HG02938 (cell line): Measurements from ENCODE around the gene RPUSD1.
A peak's percentile ranks its signal among the peaks of the same experiment; 100 is the strongest.
"Not testable (repeated sequence)": the region's sequence is repeated elsewhere in the genome, so short reads cannot be mapped to it uniquely, and the experiment has no call there.

ENCODE experiments used
- ATAC-seq: cut with Tn5 transposase; IDR thresholded peaks from one replicate; pipeline ENCODE4 v1.9.1; 2021; ENCODE audit warnings: mild to moderate bottlenecking, moderate library complexity; ENCODE audit not compliant: unreplicated experiment

RPUSD1 gene

DNA sequence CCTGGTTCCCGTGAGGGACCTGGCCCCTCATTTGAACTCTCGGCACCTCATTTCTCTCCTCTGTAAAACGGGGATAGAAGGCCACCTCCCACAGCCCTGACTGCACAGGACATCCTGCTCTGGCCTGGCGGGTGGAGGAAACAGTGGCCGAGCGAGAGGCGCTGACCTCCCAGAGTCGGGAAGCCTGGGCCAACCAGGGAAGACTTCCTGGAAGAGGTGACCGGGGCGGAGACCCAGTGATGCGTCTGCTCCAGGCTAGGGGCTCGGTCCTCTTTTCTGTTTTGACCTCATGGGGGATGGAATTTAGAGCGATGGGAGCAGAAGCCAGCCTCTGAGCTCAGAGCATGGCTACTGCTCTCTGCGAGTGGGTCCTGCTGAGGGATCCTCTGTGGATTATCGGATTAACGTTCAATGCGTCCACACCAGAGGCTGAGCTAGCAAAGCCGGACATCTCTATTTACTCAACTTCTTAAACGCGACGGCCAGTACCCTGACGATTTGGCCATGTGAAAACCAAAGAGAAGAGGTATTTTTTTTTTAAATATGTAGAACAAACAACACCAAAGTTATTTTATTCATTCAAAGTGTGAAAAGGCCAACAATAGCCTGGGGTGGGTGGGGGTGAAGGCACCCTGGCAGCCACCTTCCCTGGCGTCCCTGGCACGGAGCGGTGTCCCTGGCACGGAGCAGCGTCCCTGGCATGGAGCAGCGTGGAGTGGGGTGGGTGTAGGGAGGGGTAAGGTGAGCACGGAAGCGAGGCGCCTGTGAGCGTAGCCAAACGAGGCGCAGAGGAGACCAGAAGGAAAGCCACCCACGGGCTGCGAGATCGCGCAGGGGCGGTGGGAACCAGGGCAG, 36.8 kb downstream of the RPUSD1 start:
- ATAC-seq = no peak

DNA sequence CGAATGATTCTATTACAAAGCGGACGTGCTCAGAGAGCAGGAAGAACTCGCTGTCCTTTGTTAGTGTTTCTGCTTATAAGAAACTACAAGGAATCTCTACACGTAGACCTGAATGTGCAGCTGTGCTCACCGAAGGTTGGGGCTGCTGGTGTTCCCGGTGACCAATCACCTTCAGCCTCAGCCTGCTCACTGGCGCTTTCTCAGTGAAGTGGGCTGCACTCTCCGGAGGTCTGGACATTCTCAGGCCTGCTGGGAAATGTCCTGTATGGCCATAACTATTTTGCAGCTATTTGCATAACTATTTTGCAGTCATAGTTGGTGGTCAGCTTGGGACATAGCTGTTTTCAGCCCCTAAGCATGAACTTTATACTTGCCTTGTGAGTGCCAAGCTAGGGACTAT, 37.7 kb downstream of the RPUSD1 start:
- ATAC-seq = no peak

DNA sequence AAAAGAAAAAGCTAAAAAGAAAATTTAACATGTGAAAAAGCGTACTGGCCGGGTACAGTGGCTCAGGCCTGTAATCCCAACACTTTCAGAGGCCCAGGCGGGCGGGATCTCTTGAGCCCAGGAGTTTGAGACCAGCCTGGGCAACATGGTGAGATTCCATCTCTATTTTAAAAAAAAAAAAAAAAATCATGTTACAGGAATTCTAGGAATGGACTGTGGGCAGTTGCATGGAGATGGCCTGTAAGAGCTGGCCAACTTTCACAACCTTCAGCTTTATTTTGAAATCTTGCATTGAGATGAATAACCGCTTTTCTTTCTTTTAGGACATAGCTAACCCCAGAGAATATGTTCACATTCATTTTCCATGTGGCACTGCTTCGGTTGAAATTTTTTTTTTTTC, 39.2 kb downstream of the RPUSD1 start:
- no peak for ATAC-seq

DNA sequence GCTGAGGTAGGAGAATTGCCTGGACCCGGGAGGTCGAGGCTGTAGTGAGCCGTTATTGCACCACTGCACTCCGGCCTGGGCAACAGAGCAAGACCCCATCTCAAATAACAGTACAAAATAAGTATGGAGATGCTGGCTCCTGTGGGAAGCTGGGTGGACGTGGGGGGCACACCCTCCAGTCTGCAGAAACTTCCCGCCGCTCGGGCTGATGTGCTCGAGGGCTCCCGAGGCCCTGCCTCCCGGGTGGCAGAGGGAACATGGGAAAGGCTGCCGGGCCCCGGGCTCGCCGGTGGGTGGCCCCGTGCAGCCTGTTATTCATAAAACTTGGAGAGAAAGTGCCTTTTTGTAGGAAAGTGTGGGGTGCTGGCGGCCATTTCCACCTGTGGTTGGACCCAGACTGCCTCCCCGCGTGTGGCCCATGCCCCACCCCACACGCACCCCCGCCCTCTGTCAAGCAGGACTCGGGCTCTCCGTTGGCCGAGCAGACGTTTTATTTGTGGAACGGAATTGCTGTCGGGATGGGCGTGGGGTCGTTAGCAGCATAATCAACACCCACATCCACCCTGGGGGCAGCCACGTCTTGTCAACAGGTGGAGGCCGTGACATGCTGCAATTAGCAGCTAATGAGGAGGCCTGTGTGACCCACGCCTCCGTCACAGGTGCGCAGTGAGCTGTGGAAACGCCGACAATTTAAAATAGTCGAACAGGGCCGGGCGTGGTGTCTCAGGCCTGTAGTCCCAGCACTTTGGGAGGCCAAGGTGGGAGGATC, 40.0 kb downstream of the RPUSD1 start:
- no peak for ATAC-seq

DNA sequence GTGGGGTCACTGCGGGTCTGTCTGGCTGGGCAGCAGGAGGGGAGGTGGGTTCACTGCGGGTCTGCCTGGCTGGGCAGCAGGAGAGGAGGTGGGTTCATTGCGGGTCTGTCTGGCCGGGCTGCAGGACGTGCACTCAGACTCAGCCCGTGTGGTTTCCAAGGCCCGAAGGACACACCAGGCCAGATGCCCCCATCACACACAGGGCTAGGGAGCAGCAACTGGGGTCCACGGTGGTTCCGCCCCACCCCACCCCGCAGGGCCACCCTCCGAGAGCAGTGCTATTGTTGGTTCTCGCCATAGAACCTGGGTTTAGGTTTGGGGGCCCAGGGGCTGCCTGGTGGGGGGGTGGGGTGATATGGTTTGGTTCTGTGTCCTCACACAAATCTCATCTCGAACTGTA, 41.5 kb downstream of the RPUSD1 start:
- ATAC-seq = no peak

DNA sequence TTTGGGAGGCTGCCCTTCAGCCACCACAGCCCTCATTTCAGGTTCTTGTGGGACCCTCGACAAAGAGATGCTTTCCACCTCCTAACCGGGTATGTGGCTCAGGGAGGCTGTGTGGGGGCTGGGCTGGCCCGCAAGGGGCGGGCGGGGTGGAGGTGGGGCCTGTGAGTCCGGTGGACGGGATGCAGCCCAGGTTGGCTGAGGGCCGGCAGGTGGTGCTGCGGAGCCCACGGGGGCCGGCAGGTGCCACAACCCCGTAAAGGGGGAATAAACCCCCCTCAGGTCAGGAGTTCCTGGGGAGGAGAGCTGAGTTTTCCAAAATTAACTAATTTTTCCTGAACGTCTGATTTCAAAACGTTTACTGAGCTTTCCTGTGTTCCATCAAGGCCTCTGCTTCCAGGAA, 42.4 kb downstream of the RPUSD1 start:
- ATAC-seq = no peak

DNA sequence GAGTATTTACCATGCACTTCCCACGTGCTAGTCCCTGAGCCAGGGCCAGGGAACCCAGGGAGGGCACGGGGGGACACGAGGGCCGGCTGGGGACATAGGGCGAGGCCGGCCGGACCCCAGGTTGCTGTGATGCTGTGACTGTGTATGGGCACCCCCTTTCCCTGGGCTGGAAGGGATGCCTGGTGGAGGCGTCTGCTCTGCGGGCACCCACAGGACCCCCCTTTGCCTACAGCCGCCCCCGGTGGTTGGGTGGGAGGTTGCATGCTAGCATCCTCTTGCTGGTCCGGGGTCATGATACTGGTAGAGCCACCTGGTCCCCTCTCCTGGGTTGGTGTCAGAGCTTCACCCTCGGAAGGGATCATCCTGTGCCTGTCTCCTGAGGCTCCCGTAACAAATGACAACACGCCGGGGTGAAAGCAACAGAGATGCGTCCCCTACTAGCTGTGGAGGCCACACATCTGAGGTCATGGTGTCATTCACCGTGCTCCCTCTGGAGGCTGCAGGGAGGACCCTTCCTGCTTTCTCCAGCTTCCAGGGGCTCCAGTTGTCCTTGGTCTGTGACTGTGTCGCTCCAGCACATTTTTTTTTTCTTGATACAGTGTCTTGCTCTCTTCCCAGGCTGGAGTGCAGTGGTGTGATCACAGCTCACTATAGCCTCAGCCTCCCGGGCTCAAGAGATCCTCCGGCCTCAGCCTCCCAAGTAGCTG, 44.2 kb downstream of the RPUSD1 start:
- no peak for ATAC-seq

DNA sequence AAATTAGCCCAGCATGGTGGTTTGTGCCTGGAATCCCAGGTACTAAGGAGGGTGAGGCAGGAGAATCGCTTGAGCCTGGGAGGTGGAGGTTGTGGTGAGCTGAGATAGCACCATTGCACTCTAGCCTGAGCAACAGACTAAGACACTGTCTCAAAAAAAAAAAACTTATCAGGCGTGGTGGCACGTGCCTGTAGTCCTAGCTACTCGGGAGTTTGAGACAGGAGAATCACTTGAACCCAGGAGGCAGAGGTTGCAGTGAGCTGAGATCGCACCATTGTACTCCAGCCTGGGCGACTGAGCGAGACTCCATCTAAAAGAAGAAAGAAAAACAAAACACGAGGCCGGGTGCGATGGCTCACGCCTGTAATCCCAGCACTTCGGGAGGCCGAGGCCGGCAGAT, 45.3 kb downstream of the RPUSD1 start:
- ATAC-seq = not testable (repeated sequence)

DNA sequence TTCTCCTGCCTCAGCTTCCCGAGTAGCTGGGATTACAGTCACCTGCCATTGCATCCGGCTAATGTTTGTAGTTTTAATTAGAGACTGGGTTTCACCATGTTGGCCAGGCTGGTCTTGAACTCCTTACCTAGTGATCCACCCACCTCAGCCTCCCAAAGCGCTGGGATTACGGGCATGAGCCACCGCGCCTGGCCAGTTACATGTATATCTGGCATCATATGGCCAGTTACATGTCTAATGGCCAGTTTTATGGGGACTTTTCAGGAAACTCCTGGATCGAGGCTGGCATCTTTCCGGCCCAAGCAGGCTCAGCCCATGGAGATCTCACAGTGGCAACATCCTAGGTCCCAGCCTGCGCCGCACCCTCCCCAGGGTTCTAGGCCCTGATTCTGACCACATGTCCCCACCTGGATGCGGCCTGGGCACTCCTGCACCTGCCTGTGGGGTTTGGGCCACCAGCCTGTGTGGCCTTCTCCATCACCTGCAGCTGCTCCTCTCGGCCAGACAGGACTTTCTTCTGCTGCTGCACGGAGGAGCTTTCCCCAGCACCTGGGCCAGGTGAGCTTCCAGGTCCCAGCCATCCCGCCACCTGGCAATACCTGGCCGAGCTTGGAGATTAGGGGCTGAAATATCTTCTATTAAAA, 46.1 kb downstream of the RPUSD1 start:
- ATAC-seq = no peak

DNA sequence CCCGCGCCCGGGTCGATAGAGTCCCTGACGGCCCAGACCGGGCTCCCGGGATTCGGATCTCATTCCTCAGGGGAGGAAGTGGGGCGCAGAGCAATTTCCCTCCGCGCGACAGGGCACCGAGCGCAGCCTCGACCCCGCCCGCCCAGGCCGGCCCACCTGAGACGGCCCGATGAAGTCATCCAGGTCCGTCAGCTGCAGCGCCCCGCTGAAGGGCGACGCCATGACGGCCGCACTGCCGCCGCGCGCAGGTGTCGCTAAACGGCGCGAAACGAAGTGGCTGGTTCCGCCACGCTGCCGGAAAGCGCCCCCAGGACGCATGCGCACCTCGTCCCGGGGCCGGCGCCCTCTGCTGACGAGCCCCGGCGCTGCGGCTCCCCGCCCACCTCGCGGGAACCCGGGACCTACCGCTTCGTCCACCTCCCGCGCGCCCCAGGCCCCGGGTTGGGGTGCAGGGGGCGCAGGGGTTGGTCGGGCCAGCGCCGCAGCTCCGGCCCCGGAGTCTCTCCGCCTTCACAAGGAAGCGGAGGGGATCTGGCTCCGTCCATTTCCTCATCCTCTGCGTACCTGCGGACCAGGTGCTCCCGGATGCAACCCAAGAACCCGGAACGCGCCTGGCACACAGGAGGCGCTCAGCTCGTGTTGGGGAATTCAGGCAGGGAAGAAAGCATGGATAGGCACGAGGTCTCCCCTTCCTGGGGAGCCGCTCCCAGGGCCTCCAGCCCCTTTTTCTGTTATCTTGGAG, 47.2 kb downstream of the RPUSD1 start, which contains the start of gene CIAO3:
Gene CIAO3 (minus strand): TSS at position 234 of the 742 bp plus-strand sequence. CDS start 12 bp downstream, at position 222.
- peak; percentile 53 for ATAC-seq

DNA sequence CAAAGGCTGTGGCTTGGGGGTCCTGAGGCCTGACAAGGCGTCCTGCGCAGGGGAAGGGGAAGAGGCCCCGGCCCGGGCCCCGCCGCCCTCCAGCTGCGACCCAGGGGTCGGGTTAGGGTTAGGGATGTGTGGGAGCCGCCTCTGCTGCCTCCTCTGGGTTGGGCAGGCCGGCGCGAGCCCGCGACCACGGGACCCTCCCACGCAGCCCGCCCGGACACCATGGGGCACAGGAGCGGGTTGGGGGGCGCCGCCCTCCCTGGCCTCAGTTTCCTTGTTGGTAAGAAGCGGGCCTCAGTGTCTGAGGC, 47.8 kb downstream of the RPUSD1 start:
- ATAC-seq = no peak

DNA sequence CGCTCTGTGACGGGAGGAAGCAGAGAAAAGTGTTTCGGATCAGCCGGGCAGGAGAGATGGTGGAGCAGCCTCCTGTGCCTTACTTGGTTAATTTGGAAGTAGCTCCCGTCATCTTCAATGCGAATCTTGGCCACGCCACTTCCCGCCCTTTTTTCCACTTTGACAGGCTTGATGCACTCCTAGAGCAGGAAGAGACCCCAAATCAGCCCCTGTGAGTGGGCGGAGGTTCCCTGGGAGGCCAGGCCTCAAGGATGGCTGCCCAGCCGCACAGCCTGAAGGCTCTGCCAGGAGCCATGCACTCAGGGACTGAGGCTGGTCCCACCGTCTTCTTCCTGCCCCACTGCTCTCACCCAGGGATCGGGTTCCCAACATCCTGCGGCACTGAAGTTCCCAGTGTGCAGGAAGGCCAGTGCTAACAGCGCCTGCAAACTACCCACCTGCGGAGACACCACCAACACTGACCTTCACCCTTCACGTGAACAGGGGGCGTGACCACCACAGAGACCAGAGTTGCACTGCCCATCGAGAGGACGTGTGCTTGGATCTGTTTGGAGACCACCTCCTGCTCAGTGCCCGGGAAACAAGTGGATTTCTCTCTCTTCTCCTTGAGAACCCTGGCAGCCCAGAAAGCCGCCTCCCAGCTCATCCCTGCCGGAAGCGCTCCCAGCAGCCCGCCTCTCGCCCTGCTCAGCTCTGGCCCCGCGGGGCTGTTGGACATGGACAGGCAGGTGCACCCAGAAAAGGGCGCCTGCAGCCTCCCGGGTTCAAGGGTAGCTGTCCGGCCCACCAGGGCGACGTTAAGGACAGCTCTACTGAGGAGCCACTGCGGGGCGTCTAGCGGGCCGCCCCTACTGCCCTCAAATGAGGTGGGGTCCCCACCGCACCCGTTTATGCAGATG, 48.4 kb downstream of the RPUSD1 start:
- no peak for ATAC-seq

DNA sequence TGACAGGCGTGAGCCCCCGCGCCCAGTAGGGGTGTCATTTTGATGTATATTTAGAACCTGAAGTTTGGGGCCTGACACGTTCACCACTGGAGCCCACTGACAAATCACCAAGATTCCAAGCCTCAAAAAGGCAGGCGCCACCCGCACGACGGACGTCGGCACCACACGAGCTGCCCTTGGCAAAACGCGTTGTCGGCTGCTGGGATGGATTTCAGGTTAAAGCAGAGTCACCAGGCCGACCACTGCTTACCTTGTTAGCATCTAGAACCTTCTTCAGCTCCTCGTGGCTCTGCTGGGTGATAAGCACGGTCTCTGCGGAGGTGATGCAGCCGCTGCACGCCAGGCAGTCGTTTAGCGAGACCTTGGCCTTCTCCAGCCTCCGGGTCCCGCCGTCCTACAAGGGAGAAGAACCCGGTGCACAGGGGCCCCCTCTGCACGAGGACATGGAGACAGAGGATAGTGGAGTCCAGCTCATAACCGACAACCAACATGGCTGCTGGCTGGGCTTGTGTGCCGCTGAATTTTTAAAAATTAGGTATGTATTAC, 51.2 kb downstream of the RPUSD1 start:
- no peak for ATAC-seq

DNA sequence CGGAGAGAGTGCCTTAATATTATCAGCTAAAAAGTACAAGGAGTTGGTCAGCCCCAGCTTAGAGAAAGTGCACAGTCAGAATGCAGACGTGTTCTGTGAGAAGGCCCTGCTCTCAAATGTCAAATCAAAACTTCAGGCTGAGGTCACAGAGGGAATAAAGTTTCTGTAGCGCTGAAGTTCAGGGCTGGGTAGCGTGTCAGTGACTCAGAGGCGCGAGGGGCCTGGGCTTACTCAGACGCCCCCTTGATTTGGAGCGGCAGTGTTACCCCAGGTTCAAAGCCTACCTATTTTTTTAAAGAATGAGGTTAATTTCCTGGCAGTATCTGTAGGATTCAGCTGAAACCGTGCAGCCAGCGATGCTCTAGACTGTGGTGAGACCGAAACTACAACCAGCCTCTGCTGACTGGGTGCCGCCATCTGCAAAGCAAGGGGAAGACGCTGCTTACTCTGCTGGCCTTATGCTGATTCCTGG, 52.2 kb downstream of the RPUSD1 start:
- no peak for ATAC-seq

DNA sequence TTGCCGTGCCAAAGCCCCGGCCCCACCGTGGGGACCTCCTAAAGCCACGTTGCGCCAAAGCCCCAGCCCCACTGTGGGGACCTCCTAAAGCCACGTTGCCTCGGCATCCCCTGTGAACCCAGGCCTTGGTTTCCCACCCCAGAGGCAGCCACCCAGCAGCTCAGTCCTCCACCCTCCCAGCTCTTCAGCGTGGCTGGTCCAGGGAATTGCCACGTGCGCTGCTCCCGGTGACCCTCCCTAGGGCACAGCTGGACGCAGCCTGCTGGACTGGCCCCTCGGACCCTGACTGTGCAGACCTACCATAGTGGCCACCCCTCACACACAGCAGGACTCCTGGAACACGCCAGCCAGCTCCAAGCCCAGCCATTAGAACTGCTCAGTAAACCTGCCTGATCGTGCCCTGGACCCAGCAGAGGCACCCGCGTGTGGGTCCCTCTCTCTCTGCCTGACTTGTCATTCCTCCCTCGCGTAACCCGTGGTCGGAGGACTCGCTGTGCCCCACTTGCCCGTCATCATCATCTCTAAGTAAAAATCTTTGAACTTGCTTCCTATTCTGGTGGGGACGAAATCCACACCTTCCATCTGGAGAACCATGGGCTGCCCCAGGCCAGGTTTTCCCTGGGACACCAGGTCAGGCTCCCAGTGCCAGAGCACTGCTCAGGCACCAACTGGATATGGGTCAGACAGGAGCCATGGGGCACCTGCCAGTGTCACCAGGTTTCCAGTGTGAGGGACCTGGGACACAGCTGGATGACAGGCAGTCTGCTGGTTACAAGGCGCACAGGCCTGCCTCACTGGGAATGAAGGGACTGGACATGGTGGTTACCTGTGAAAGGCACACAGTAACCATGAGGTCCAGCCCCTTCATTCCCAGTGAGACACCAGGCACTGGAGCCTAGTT, 53.0 kb downstream of the RPUSD1 start:
- ATAC-seq = no peak
